C4-2B (cell line): Measurements from ENCODE around the gene DHRS2.

Source experiments
- H3K27ac ChIP-seq: fragments of 450-650 bp; 2 replicates; pipeline ENCODE4 v1.5.1; 2017
- CTCF ChIP-seq: fragments of 450-650 bp; conservative IDR thresholded peaks from 2 replicates; pipeline ENCODE4 v1.5.1; 2017; ENCODE audit warnings: mild to moderate bottlenecking
- ZFX ChIP-seq: fragments of 450-650 bp; IDR thresholded peaks from 2 replicates; pipeline ENCODE4 v1.6.1; 2017

DHRS2 gene

GRCh38 chr14:23621204-23621931 is 14.8 kb upstream of the DHRS2 start:
- no peak overlapping the region for H3K27ac ChIP-seq
- TF ChIP-seq ZFX (no peak), CTCF (no peak)

- TF ChIP-seq ZFX (no peak), CTCF (no peak)
- no peak overlapping the region for H3K27ac ChIP-seq
These were observed 14.0 kb upstream of the DHRS2 start for GRCh38 chr14:23621932-23622730.

GRCh38 chr14:23622990-23623389 is 13.2 kb upstream of the DHRS2 start:
- TF ChIP-seq CTCF (no peak), ZFX (no peak)
- no peak overlapping the region for H3K27ac ChIP-seq

GRCh38 chr14:23623962-23624361 is 12.2 kb upstream of the DHRS2 start:
- TF ChIP-seq ZFX (no peak), CTCF (no peak)
- H3K27ac ChIP-seq = no peak overlapping the region

- TF ChIP-seq ZFX (no peak), CTCF (no peak)
- H3K27ac ChIP-seq = no peak overlapping the region
These were observed 11.2 kb upstream of the DHRS2 start for GRCh38 chr14:23624830-23625404.

- no peak overlapping the region for H3K27ac ChIP-seq
- TF ChIP-seq ZFX = no peak
- TF ChIP-seq CTCF = no peak
These were observed 9.2 kb upstream of the DHRS2 start for GRCh38 chr14:23626946-23627345.

- no peak for TF ChIP-seq ZFX
- TF ChIP-seq CTCF = no peak
- H3K27ac ChIP-seq = no peak overlapping the region
These were observed 8.2 kb upstream of the DHRS2 start for GRCh38 chr14:23627961-23628360.
